Measurements from ENCODE around the gene GRK2. TPM values are rescaled to one million over a fixed set of nuclear protein-coding genes. Genes with fewer than 3 reads are reported as not detected.

The GRK2 gene
- total and polyA plus RNA-seq, 9 of the 15 experiments (the other 6 are each of a cell fraction or from before 2014, with no cell fraction given): 0.24 to 95.8 (median 56.5) TPM

GRCh38 chr11:67242548-67242947, 23.7 kb upstream of the GRK2 start:
- ChIA-PET POLR2A (interaction anchor here (1.0 kb wide), 1 partner anchor 12 kb away, joined by 3 read pairs; no protein-coding TSS in a partner anchor), CTCF (ENCODE audit: low intra/inter-chr PET ratio) (no interaction called here)
- WGBS (ENCODE audit: insufficient coverage, low coverage, missing lambda C conversion rate): 89% methylated on average over 1 of the region's 1 CpG
- H2AFZ ChIP-seq (ENCODE audit: low read depth, low read length): no peak overlapping the region
- H3K36me3 ChIP-seq (ENCODE audit: control insufficient read depth, insufficient read depth, low read length): peaks cover 55% of the 10 kb centered on the region
- peak overlapping the region; percentile 11 to 37; a peak in 2 of 4 replicates for H3K9ac ChIP-seq (ENCODE audit: insufficient read depth in 1 of 2, low read depth in 2 of 2, low read length in 2 of 2)
- no peaks in the 10 kb centered on the region for H3K9me1 ChIP-seq (ENCODE audit: control insufficient read depth, insufficient read depth, low read length)
- peak overlapping the region; percentile 89; the same call in 1 of the 2 replicates for H3K4me2 ChIP-seq (ENCODE audit: insufficient read depth, low read length)
- no peaks in the 10 kb centered on the region for H3K9me3 ChIP-seq (replicated peaks; ENCODE audit: control insufficient read depth, insufficient read depth, low read depth, low read length)
- in situ Hi-C loops (cut with MboI): no loop called here
- FAIRE-seq (no peak), DNase-seq (ENCODE audit: extremely low read depth in 1 of 4, low spot score in 3 of 4) (no peak), ATAC-seq (no peak)
- TF ChIP-seq POLR2G (IDR thresholded peaks at IDR 0.05; ENCODE audit: low read depth, low read length) (0 out of 2 replicates have a peak, but pooled peaks have one; percentile 1), HMGN3 (IDR thresholded peaks at IDR 0.05; ENCODE audit: borderline replicate concordance, extremely low read depth, insufficient read length, low read depth, low read length) (no peak)
- intact Hi-C loops (cut with micrococcal nuclease): no loop called here
- H3K79me2 ChIP-seq (ENCODE audit: control insufficient read depth, insufficient read depth, low read length): peaks cover 60% of the 10 kb centered on the region
- no TSS peak for BruUV-seq (replicated peaks)
- peaks cover 18% of the 10 kb centered on the region for H4K20me1 ChIP-seq (replicated peaks; ENCODE audit: control insufficient read depth, insufficient read depth, low read length)
- H3K4me3 ChIP-seq: peak overlapping the region; percentile 20; the same call in 1 of the 2 replicates
- no peaks in the 10 kb centered on the region for H3K27me3 ChIP-seq (ENCODE audit: control insufficient read depth in 2 of 2, insufficient read depth in 2 of 2, low read length in 2 of 2)
- H3K4me1 ChIP-seq (replicated peaks in 1 of 2; ENCODE audit: control insufficient read depth in 2 of 2, insufficient read depth in 2 of 2, low read length in 2 of 2): peaks cover 8 to 22% of the 10 kb centered on the region in 2 experiments
- H3K27ac ChIP-seq (ENCODE audit: extremely low read depth, low read depth, low read length): no peak overlapping the region

- no peak overlapping the region for H3K27ac ChIP-seq (ENCODE audit: extremely low read depth, low read depth, low read length)
These were observed 23.2 kb upstream of the GRK2 start for GRCh38 chr11:67243051-67243450.

More at GRCh38 chr11:67243051-67243450, 23.2 kb upstream of the GRK2 start:
- Histone ChIP-seq H3K36me3 (ENCODE audit: control insufficient read depth, insufficient read depth, low read length) (peaks cover 59% of the 10 kb centered on the region), H3K27me3 (ENCODE audit: control insufficient read depth in 2 of 2, insufficient read depth in 2 of 2, low read length in 2 of 2) (no peaks in the 10 kb centered on the region), H3K9me1 (ENCODE audit: control insufficient read depth, insufficient read depth, low read length) (no peaks in the 10 kb centered on the region), H3K9ac (ENCODE audit: insufficient read depth in 1 of 2, low read depth in 2 of 2, low read length in 2 of 2) (no peak overlapping the region; a peak in 1 of 4 replicates), H3K79me2 (ENCODE audit: control insufficient read depth, insufficient read depth, low read length) (peaks cover 60% of the 10 kb centered on the region), H3K4me3 (no peak overlapping the region), H4K20me1 (replicated peaks; ENCODE audit: control insufficient read depth, insufficient read depth, low read length) (peaks cover 18% of the 10 kb centered on the region), H3K4me2 (ENCODE audit: insufficient read depth, low read length) (no peak overlapping the region), H3K9me3 (replicated peaks; ENCODE audit: control insufficient read depth, insufficient read depth, low read depth, low read length) (no peaks in the 10 kb centered on the region), H2AFZ (ENCODE audit: low read depth, low read length) (no peak overlapping the region), H3K4me1 (replicated peaks in 1 of 2; ENCODE audit: control insufficient read depth in 2 of 2, insufficient read depth in 2 of 2, low read length in 2 of 2) (peaks cover 8 to 21% of the 10 kb centered on the region in 2 experiments)
- FAIRE-seq (no peak), ATAC-seq (no peak), DNase-seq (ENCODE audit: extremely low read depth in 1 of 4, low spot score in 3 of 4) (no peak)
- ChIA-PET POLR2A (interaction anchor here (1.0 kb wide), 1 partner anchor 12 kb away, joined by 3 read pairs; no protein-coding TSS in a partner anchor), CTCF (ENCODE audit: low intra/inter-chr PET ratio) (no interaction called here)
- in situ Hi-C loops (cut with MboI): no loop called here
- BruUV-seq (replicated peaks): no TSS peak
- intact Hi-C loops (cut with micrococcal nuclease): no loop called here
- TF ChIP-seq PREB (CRISPR knock-in tag; IDR thresholded peaks at IDR 0.05): no peak
- WGBS (ENCODE audit: insufficient coverage, low coverage, missing lambda C conversion rate): 91% methylated on average over 2 of the region's 2 CpGs

All from K562 (cell line).